ENCODE data around the gene ACBD6.

- no peak for TF ChIP-seq POLR2A (IDR thresholded peaks at IDR 0.05)
- TF ChIP-seq, protein P1, sequence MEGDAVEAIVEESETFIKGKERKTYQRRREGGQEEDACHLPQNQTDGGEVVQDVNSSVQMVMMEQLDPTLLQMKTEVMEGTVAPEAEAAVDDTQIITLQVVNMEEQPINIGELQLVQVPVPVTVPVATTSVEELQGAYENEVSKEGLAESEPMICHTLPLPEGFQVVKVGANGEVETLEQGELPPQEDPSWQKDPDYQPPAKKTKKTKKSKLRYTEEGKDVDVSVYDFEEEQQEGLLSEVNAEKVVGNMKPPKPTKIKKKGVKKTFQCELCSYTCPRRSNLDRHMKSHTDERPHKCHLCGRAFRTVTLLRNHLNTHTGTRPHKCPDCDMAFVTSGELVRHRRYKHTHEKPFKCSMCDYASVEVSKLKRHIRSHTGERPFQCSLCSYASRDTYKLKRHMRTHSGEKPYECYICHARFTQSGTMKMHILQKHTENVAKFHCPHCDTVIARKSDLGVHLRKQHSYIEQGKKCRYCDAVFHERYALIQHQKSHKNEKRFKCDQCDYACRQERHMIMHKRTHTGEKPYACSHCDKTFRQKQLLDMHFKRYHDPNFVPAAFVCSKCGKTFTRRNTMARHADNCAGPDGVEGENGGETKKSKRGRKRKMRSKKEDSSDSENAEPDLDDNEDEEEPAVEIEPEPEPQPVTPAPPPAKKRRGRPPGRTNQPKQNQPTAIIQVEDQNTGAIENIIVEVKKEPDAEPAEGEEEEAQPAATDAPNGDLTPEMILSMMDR (IDR thresholded peaks at IDR 0.05), result no peak
These were observed 228.2 kb downstream of the ACBD6 start for GRCh38 chr1:180274221-180274620.
